Glomerular visceral epithelial cell (primary cell): ENCODE results near the gene MRPL14.
"Not testable (repeated sequence)": the region's sequence is repeated elsewhere in the genome, so short reads cannot be mapped to it uniquely, and the experiment has no call there.

ENCODE experiments used
- DNase-seq: peaks from one replicate; pipeline ENCODE4 v3.0.0-alpha.2; 2016; ENCODE audit errors: extremely low spot score

MRPL14 gene

GRCh38 chr6:44150317-44150917 is 23.2 kb upstream of the MRPL14 start:
- DNase-seq = no peak

GRCh38 chr6:44149369-44150012 is 22.2 kb upstream of the MRPL14 start:
- no peak for DNase-seq

- no peak for DNase-seq
Measured at GRCh38 chr6:44148306-44148705, 21.1 kb upstream of the MRPL14 start.

GRCh38 chr6:44147256-44147655 is 20.0 kb upstream of the MRPL14 start:
- DNase-seq = no peak

GRCh38 chr6:44146685-44147084 is 19.4 kb upstream of the MRPL14 start:
- no peak for DNase-seq

- DNase-seq = no peak
Measured at GRCh38 chr6:44145839-44146238, 18.6 kb upstream of the MRPL14 start.

- not testable (repeated sequence) for DNase-seq
Measured at GRCh38 chr6:44144536-44144935, 17.3 kb upstream of the MRPL14 start.

- no peak for DNase-seq
Measured at GRCh38 chr6:44143731-44144130, 16.5 kb upstream of the MRPL14 start.

GRCh38 chr6:44142835-44143234 is 15.6 kb upstream of the MRPL14 start:
- no peak for DNase-seq

GRCh38 chr6:44139351-44139743 is 12.1 kb upstream of the MRPL14 start:
- no peak for DNase-seq

GRCh38 chr6:44138717-44139350 is 11.6 kb upstream of the MRPL14 start:
- DNase-seq = no peak

- no peak for DNase-seq
Measured at GRCh38 chr6:44135875-44136274, 8.6 kb upstream of the MRPL14 start.

- no peak for DNase-seq
Measured at GRCh38 chr6:44135173-44135758, 8.0 kb upstream of the MRPL14 start.

GRCh38 chr6:44133981-44134711 is 6.9 kb upstream of the MRPL14 start:
- no peak for DNase-seq

GRCh38 chr6:44133003-44133931 is 6.0 kb upstream of the MRPL14 start:
- DNase-seq = peak; percentile 33

- DNase-seq = no peak
Measured at GRCh38 chr6:44132476-44132875, 5.2 kb upstream of the MRPL14 start.

GRCh38 chr6:44131892-44132291 is 4.6 kb upstream of the MRPL14 start:
- no peak for DNase-seq

GRCh38 chr6:44129841-44130322 is 2.6 kb upstream of the MRPL14 start:
- no peak for DNase-seq

- peak; percentile 41 for DNase-seq
Measured at GRCh38 chr6:44128020-44128917, 1.0 kb upstream of the MRPL14 start.
